ENCODE data around the gene NELL2. TPM values are rescaled to one million over a fixed set of nuclear protein-coding genes. Genes with fewer than 3 reads are reported as not detected.

NELL2 gene
- total RNA-seq, 1 experiment from 2014 or later: 0.80 TPM

- Histone ChIP-seq H3F3A (ENCODE audit: low read length, unreplicated experiment) (no peaks in the 10 kb centered on the region), H3K4me2 (ENCODE audit: low read length) (no peak overlapping the region), H3K4me1 (ENCODE audit: insufficient read depth, low read length) (no peaks in the 10 kb centered on the region), H3K9ac (ENCODE audit: low read length) (no peak overlapping the region), H3K4me3 (ENCODE audit: low read length) (no peak overlapping the region), H3K9me3 (ENCODE audit: low read length) (no peaks in the 10 kb centered on the region), H3K9me2 (replicated peaks; ENCODE audit: low read length) (no peaks in the 10 kb centered on the region), H3K79me2 (ENCODE audit: low read length) (no peaks in the 10 kb centered on the region), H4K20me1 (ENCODE audit: low read length) (no peaks in the 10 kb centered on the region), H3K27ac (ENCODE audit: low read length) (no peak overlapping the region), H3K36me3 (ENCODE audit: low read depth, low read length) (no peaks in the 10 kb centered on the region), H2AFZ (ENCODE audit: low read length) (no peak overlapping the region), H3K27me3 (ENCODE audit: low read length) (no peaks in the 10 kb centered on the region)
- TF ChIP-seq EZH2phosphoT487 (IDR thresholded peaks at IDR 0.05; ENCODE audit: borderline replicate concordance, low read length) (no peak), EZH2 (IDR thresholded peaks at IDR 0.05; ENCODE audit: low read length, unreplicated experiment) (no peak)
- TF ChIP-seq, protein P1, sequence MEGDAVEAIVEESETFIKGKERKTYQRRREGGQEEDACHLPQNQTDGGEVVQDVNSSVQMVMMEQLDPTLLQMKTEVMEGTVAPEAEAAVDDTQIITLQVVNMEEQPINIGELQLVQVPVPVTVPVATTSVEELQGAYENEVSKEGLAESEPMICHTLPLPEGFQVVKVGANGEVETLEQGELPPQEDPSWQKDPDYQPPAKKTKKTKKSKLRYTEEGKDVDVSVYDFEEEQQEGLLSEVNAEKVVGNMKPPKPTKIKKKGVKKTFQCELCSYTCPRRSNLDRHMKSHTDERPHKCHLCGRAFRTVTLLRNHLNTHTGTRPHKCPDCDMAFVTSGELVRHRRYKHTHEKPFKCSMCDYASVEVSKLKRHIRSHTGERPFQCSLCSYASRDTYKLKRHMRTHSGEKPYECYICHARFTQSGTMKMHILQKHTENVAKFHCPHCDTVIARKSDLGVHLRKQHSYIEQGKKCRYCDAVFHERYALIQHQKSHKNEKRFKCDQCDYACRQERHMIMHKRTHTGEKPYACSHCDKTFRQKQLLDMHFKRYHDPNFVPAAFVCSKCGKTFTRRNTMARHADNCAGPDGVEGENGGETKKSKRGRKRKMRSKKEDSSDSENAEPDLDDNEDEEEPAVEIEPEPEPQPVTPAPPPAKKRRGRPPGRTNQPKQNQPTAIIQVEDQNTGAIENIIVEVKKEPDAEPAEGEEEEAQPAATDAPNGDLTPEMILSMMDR (conservative IDR thresholded peaks at IDR 0.05; ENCODE audit: low read depth, low read length): no peak
- no peak for DNase-seq
- CTCF ChIA-PET: no interaction called here
- intact Hi-C loops (cut with micrococcal nuclease): no loop called here
- POLR2A ChIA-PET (ENCODE audit: unreplicated experiment): no interaction called here
- ATAC-seq: no peak
- BruUV-seq (replicated peaks): no TSS peak
These were observed 220.3 kb downstream of the NELL2 start for GRCh38 chr12:44655846-44656245.

DNA sequence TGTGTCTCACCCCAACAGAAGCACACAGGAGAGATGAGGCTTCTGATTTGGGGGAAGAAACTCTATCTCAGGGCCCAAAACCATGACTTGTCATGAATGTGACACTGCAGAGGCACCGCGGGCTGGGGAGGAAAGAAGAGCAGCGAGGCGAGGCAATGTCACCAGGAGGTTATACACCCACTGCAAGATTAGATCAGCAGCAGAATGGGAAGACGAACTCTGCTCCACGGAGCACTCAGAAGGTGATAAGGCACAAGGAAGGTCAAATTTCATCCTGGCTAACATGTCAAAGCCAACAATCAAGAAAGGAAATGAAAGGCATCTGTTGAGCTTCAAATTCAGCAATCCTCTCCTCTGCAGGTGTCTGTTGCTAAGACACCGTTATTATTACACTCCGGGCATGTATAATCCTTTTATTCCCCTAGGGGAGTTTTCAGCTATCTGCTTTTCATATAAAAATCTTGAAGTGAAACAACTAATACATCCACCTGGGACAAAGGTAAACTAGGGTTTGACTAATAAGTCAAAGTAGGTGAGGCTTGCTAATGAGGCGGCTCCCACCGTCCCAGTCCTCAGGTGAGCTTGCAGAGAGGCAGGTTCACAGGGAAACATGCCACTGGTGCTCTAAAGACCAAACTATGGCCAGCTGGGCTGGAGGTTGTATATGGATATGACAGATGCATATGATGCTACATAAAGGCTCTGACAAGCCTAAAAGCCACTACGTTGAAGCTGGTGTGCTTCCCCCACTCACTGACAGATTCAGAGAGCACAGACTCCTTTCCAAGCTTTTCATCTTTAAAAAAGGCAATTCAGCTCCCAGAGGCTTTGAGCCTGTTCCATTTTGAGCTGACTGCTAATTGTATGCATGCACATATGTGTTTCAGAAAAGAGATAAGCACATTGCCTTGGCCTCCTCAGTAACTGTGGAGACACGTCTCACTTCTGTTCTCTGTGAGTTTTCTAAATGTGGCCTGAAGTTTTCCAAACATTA is 221.2 kb downstream of the NELL2 start:
- Histone ChIP-seq H2AFZ (ENCODE audit: low read length) (no peak overlapping the region), H3K4me1 (ENCODE audit: insufficient read depth, low read length) (no peaks in the 10 kb centered on the region), H3K4me3 (ENCODE audit: low read length) (no peak overlapping the region), H3K36me3 (ENCODE audit: low read depth, low read length) (no peaks in the 10 kb centered on the region), H3K9me3 (ENCODE audit: low read length) (no peaks in the 10 kb centered on the region), H3K27me3 (ENCODE audit: low read length) (peaks cover 1% of the 10 kb centered on the region; the same call in 1 of the 2 replicates), H3K9ac (ENCODE audit: low read length) (no peak overlapping the region), H3F3A (ENCODE audit: low read length, unreplicated experiment) (no peaks in the 10 kb centered on the region), H3K27ac (ENCODE audit: low read length) (no peak overlapping the region), H3K9me2 (replicated peaks; ENCODE audit: low read length) (no peaks in the 10 kb centered on the region), H3K79me2 (ENCODE audit: low read length) (no peaks in the 10 kb centered on the region), H4K20me1 (ENCODE audit: low read length) (no peaks in the 10 kb centered on the region), H3K4me2 (ENCODE audit: low read length) (no peak overlapping the region)
- CTCF ChIA-PET: no interaction called here
- POLR2A ChIA-PET (ENCODE audit: unreplicated experiment): no interaction called here
- BruUV-seq (replicated peaks): no TSS peak
- intact Hi-C loops (cut with micrococcal nuclease): no loop called here
- ATAC-seq (no peak), DNase-seq (no peak)
- TF ChIP-seq EZH2 (IDR thresholded peaks at IDR 0.05; ENCODE audit: low read length, unreplicated experiment) (no peak), EZH2phosphoT487 (IDR thresholded peaks at IDR 0.05; ENCODE audit: borderline replicate concordance, low read length) (no peak)
- TF ChIP-seq, protein P1 (conservative IDR thresholded peaks at IDR 0.05; ENCODE audit: low read depth, low read length): no peak
